ENCODE measurements around the gene ABHD15.

DNA sequence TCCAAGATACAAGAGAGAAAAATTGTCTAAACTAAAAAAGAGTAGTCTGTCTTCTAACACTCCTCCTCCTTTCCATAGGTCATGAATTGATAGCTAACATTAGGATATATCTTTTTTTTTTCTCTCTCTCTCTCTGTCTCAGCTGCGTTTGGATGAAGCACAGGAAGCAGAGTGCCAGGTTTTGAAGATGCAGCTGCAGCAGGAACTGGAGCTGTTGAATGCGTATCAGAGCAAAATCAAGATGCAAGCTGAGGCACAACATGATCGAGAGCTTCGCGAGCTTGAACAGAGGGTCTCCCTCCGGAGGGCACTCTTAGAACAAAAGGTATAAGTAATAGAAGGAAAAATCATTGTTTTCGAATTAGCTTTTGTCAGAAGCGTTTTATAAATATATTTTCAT, 32.9 kb downstream of the ABHD15 start:
- no peak for TF ChIP-seq POLR2A (IDR thresholded peaks at IDR 0.05)
- TF ChIP-seq, protein P1, sequence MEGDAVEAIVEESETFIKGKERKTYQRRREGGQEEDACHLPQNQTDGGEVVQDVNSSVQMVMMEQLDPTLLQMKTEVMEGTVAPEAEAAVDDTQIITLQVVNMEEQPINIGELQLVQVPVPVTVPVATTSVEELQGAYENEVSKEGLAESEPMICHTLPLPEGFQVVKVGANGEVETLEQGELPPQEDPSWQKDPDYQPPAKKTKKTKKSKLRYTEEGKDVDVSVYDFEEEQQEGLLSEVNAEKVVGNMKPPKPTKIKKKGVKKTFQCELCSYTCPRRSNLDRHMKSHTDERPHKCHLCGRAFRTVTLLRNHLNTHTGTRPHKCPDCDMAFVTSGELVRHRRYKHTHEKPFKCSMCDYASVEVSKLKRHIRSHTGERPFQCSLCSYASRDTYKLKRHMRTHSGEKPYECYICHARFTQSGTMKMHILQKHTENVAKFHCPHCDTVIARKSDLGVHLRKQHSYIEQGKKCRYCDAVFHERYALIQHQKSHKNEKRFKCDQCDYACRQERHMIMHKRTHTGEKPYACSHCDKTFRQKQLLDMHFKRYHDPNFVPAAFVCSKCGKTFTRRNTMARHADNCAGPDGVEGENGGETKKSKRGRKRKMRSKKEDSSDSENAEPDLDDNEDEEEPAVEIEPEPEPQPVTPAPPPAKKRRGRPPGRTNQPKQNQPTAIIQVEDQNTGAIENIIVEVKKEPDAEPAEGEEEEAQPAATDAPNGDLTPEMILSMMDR (IDR thresholded peaks at IDR 0.05), result no peak
